IMR-90 (cell line): ENCODE measurements around the gene KCNK10. TPM values are rescaled to one million over a fixed set of nuclear protein-coding genes. Genes with fewer than 3 reads are reported as not detected.

ENCODE experiments used
- ATAC-seq: fragments of 200-7000 bp; cut with Tn5 transposase; 2 replicates; pipeline ENCODE4 v1.9.1; 2020; ENCODE audit warnings: low read depth, mild to moderate bottlenecking, moderate library complexity
- BruUV-seq: library from RNA; stranded (reverse); fragments of 400-500 nt; replicated peaks from 2 replicates; lab custom pipeline; 2021; lab: Mats Ljungman, UMichigan
- CTCF ChIA-PET: fragments of 300-600 bp; formaldehyde crosslinking; extraction: SDS; loops from one replicate; lab custom pipeline; 2021; ENCODE audit warnings: antibody characterized with exemption; lab: Yijun Ruan, JAX
- POLR2A ChIA-PET: fragments of 300-600 bp; sonication (Branson Sonifier 250); formaldehyde crosslinking; loops from one replicate; lab custom pipeline; 2022; ENCODE audit warnings: antibody characterized with exemption; ENCODE audit not compliant: unreplicated experiment; lab: Charles Lee
- DNase-seq: peaks from one replicate; pipeline ENCODE4 v3.0.0; 2013
- H2AFZ ChIP-seq: replicated peaks from 2 replicates; pipeline ENCODE3; 2013; ENCODE audit warnings: low read length, mild to moderate bottlenecking; ENCODE audit not compliant: poor library complexity
- H2AK5ac ChIP-seq: 2 replicates; pipeline ENCODE4 v1.6.1; 2013; ENCODE audit warnings: low read depth, low read length, inconsistent platforms
- H2AK9ac ChIP-seq: replicated peaks from 2 replicates; pipeline ENCODE3; 2013; ENCODE audit warnings: mild to moderate bottlenecking, low read depth, low read length, moderate library complexity; ENCODE audit not compliant: poor library complexity
- H2BK120ac ChIP-seq: 2 replicates; pipeline ENCODE4 v1.6.1; 2013; ENCODE audit warnings: low read depth, low read length, inconsistent platforms
- H2BK15ac ChIP-seq: 3 replicates; pipeline ENCODE4 v1.6.1; 2013; ENCODE audit warnings: low read depth, low read length, inconsistent platforms
- H2BK20ac ChIP-seq: 2 replicates; pipeline ENCODE4 v1.6.1; 2013; ENCODE audit warnings: low read depth, mild to moderate bottlenecking, inconsistent platforms, low read length, moderate library complexity
- H2BK5ac ChIP-seq: 2 replicates; pipeline ENCODE4 v1.6.1; 2013; ENCODE audit warnings: mild to moderate bottlenecking, low read depth, low read length, inconsistent platforms; ENCODE audit not compliant: poor library complexity, severe bottlenecking
- H3K14ac ChIP-seq: replicated peaks from 2 replicates; pipeline ENCODE4 v1.6.1; 2013; ENCODE audit warnings: low read depth, low read length, inconsistent platforms
- H3K18ac ChIP-seq: 2 replicates; pipeline ENCODE4 v1.6.1; 2013; ENCODE audit warnings: low read depth, low read length, control low read depth
- H3K23ac ChIP-seq: 2 replicates; pipeline ENCODE4 v1.6.1; 2013; ENCODE audit warnings: low read depth, low read length, inconsistent platforms
- H3K27ac ChIP-seq: 2 replicates; pipeline ENCODE4 v1.5.1; 2013; ENCODE audit warnings: mild to moderate bottlenecking, control low read depth, low read length; ENCODE audit not compliant: insufficient read depth
- H3K27me3 ChIP-seq: 2 replicates; pipeline ENCODE4 v1.6.1; 2013; ENCODE audit warnings: low read length; ENCODE audit not compliant: control insufficient read depth, insufficient read depth
- H3K36me3 ChIP-seq: 2 replicates; pipeline ENCODE4 v1.6.1; 2013; ENCODE audit warnings: low read length, mixed read lengths; ENCODE audit not compliant: control insufficient read depth, insufficient read depth
- H3K4ac ChIP-seq: 2 replicates; pipeline ENCODE4 v1.6.1; 2013; ENCODE audit warnings: low read depth, low read length, inconsistent platforms
- H3K4me1 ChIP-seq: 2 replicates; pipeline ENCODE4 v1.6.1; 2013; ENCODE audit warnings: low read length, mixed read lengths; ENCODE audit not compliant: control insufficient read depth, insufficient read depth
- H3K4me2 ChIP-seq: 2 replicates; pipeline ENCODE4 v1.6.1; 2013; ENCODE audit warnings: low read depth, mild to moderate bottlenecking, control low read depth, low read length, moderate library complexity
- H3K4me3 ChIP-seq: 2 replicates; pipeline ENCODE4 v1.5.1; 2013; ENCODE audit warnings: low read depth, mild to moderate bottlenecking, control low read depth, low read length, moderate library complexity; ENCODE audit not compliant: insufficient read depth
- H3K56ac ChIP-seq: 2 replicates; pipeline ENCODE4 v1.6.1; 2013; ENCODE audit warnings: low read length, inconsistent platforms; ENCODE audit not compliant: insufficient read depth; ENCODE audit errors: extremely low read depth
- H3K79me1 ChIP-seq, 2 experiments: 2 replicates each; pipeline ENCODE4 v1.6.1; 2013; ENCODE audit warnings: low read length in 2 of 2, inconsistent platforms in 1 of 2, low read depth in 1 of 2
- H3K9ac ChIP-seq: 2 replicates; pipeline ENCODE4 v1.6.1; 2013; ENCODE audit warnings: low read depth, low read length, control low read depth
- H3K9me1 ChIP-seq: 2 replicates; pipeline ENCODE4 v1.6.1; 2013; ENCODE audit warnings: low read length, inconsistent platforms; ENCODE audit not compliant: insufficient read depth
- H3K9me3 ChIP-seq: 2 replicates; pipeline ENCODE4 v1.6.1; 2013; ENCODE audit warnings: low read length; ENCODE audit not compliant: control insufficient read depth, insufficient read depth
- H4K20me1 ChIP-seq: 2 replicates; pipeline ENCODE4 v1.6.1; 2013; ENCODE audit warnings: low read length, inconsistent platforms; ENCODE audit not compliant: insufficient read depth
- H4K5ac ChIP-seq: 2 replicates; pipeline ENCODE4 v1.6.1; 2013; ENCODE audit warnings: mild to moderate bottlenecking, low read depth, low read length, control low read depth
- H4K8ac ChIP-seq, 2 experiments: 2 replicates each; pipeline ENCODE4 v1.6.1; 2013; ENCODE audit warnings: low read depth in 2 of 2, low read length in 2 of 2, control low read depth in 1 of 2, inconsistent platforms in 1 of 2
- H4K91ac ChIP-seq: 2 replicates; pipeline ENCODE4 v1.6.1; 2013; ENCODE audit warnings: low read depth, low read length, inconsistent platforms; ENCODE audit not compliant: insufficient read depth
- MAFK ChIP-seq: IDR thresholded peaks from 2 replicates; pipeline ENCODE4 v1.6.1; 2012; ENCODE audit warnings: low read depth, low read length, improper control_type of control experiment
- MXI1 ChIP-seq: IDR thresholded peaks from 2 replicates; pipeline ENCODE4 v1.6.1; 2012; ENCODE audit warnings: low read depth, mild to moderate bottlenecking, low read length, moderate library complexity, borderline replicate concordance
- NFE2L2 ChIP-seq: fragments of 150-350 bp; IDR thresholded peaks from 2 replicates; pipeline ENCODE4 v1.6.1; 2016; ENCODE audit warnings: low read depth, mild to moderate bottlenecking, low read length
- WGBS, 2 experiments: methylation state at CpG; one replicate each; pipeline versions ENCODE4 v1.1.5 to v1.1.7; 2013; ENCODE audit warnings: missing lambda C conversion rate in 2 of 2; ENCODE audit not compliant: insufficient read length in 1 of 2; ENCODE audit errors: extremely low coverage in 2 of 2; 5-methylcytosine and 5-hydroxymethylcytosine counted together
- dilution Hi-C: fragments of 300-500 bp; cut with HindIII; formaldehyde crosslinking; loops from one replicate; pipeline ENCODE4 v1.14.3; 2018; ENCODE audit warnings: low sequenced_read_pairs; ENCODE audit not compliant: unreplicated experiment
- in situ Hi-C: fragments of 300-500 bp; cut with MboI; formaldehyde crosslinking; loops from 3 replicates; pipeline ENCODE4 v1.14.3; 2019; ENCODE audit warnings: low sequenced_read_pairs, inconsistent platforms, mixed read lengths
- intact Hi-C: fragments of 100-400 bp; cut with micrococcal nuclease; formaldehyde crosslinking; loops from 2 replicates; pipeline ENCODE4 v1.10.0; 2022
- polyA plus RNA-seq, 3 experiments: library from polyadenylated mRNA; depleted of rRNA; stranded (reverse); fragments of >200 nt; gene quantifications; 2 replicates each; pipeline ENCODE4 v1.2.3, GENCODE V29; 2012; ENCODE audit warnings: low replicate concordance in 1 of 3
- total RNA-seq: library from RNA; depleted of rRNA; stranded (reverse); fragments of >200 nt; gene quantifications from 2 replicates; pipeline ENCODE4 v1.2.3, GENCODE V29; 2012

KCNK10 gene
- total and polyA plus RNA-seq, 2 of the 4 experiments (the other 2 are of a cell fraction) = not detected

- Histone ChIP-seq H3K79me1 (no peaks in the 10 kb centered on the region), H2BK20ac (no peak overlapping the region), H3K9me1 (no peaks in the 10 kb centered on the region), H2AFZ (no peak overlapping the region), H3K9ac (no peak overlapping the region), H3K27me3 (no peaks in the 10 kb centered on the region), H3K4me1 (no peaks in the 10 kb centered on the region), H2BK5ac (no peak overlapping the region), H3K23ac (no peak overlapping the region), H3K9me3 (no peaks in the 10 kb centered on the region), H4K91ac (no peak overlapping the region), H4K8ac (no peak overlapping the region), H3K4me2 (no peak overlapping the region), H3K4ac (no peak overlapping the region), H3K18ac (no peak overlapping the region), H4K20me1 (no peaks in the 10 kb centered on the region), H3K27ac (no peak overlapping the region), H2BK15ac (no peak overlapping the region), H3K4me3 (no peak overlapping the region), H2AK9ac (no peak overlapping the region), H2AK5ac (no peak overlapping the region), H3K56ac (no peak overlapping the region), H4K5ac (no peak overlapping the region), H3K36me3 (no peaks in the 10 kb centered on the region), H3K14ac (no peak overlapping the region), H2BK120ac (no peak overlapping the region)
- BruUV-seq = no TSS peak
- ATAC-seq = no peak
- ChIA-PET POLR2A (no interaction called here), CTCF (no interaction called here)
- intact Hi-C loops (no loop called here), in situ Hi-C loops (no loop called here), dilution Hi-C loops (no loop called here)
- no CpG with 5 or more reads among the region's 17 CpGs for WGBS, 2 experiments
- TF ChIP-seq NFE2L2 (no peak), MAFK (no peak), MXI1 (no peak)
- no peak for DNase-seq
Observed at GRCh38 chr14:88209273-88209672, 113.8 kb downstream of the KCNK10 start.
